ENCODE measurements around the gene STAT3. TPM values are rescaled to one million over a fixed set of nuclear protein-coding genes. Genes with fewer than 3 reads are reported as not detected.

The STAT3 gene
- total and polyA plus RNA-seq, 2 donors (not counting 1 experiment from before 2014, with no cell fraction given) = 50.1 to 140 TPM

DNA sequence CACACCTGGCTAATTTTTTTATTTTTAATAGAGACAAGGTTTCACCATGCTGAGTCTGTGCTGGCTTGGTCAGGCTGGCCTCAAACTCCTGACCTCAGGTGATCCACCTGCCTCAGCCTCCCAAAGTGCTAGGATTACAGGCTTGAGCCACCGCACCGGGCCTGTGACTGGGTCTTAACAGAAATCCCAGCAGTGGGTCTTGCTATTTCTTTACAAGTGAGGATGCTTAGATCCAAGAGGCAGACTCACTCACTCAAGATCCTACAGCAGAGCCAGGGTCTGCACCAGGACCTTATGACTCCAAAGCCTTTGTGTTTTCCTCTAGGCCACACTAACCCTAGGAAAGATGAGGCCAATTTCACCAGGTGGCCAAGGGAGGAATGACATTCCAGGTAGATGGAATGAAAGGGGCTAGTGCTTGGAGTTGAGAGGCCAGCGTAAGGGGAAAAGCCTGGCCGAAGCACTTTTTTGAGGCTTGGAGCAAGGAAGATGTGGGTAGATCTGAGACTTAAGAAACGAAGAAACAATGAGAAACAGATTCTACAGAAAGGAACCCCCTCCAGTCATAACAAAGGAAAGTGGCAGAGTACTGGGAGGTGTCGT is 105.7 kb downstream of the STAT3 start:
- Histone ChIP-seq H2AFZ (ENCODE audit: insufficient read depth, low read depth, low read length, poor library complexity, severe bottlenecking) (no peak overlapping the region), H3K79me2 (ENCODE audit: control insufficient read depth, insufficient read depth, low read length) (peaks cover 11% of the 10 kb centered on the region), H3K9ac (ENCODE audit: low read length) (no peak overlapping the region), H3K27me3 (replicated peaks in 1 of 4; ENCODE audit: control extremely low read depth in 1 of 4, control insufficient read depth in 3 of 4, insufficient read depth in 4 of 4, low read length in 3 of 4) (no peaks in the 10 kb centered on the region), H3K36me3 (replicated peaks in 1 of 2; ENCODE audit: control extremely low read depth in 1 of 2, control insufficient read depth in 1 of 2, extremely low read depth in 1 of 2, insufficient read depth in 2 of 2, low read length in 1 of 2) (no peaks in the 10 kb centered on the region), H3K4me2 (replicated peaks; ENCODE audit: low read depth, low read length, poor library complexity, severe bottlenecking) (no peak overlapping the region), H3K9me3 (ENCODE audit: control extremely low read depth in 1 of 3, control insufficient read depth in 2 of 3, insufficient read depth in 1 of 3, low read length in 2 of 3) (no peaks in the 10 kb centered on the region), H3K27ac (ENCODE audit: low read length in 2 of 2) (no peak overlapping the region), H3K4me1 (ENCODE audit: control insufficient read depth in 2 of 2, insufficient read depth in 2 of 2, low read length in 2 of 2) (peaks cover 14 to 15% of the 10 kb centered on the region in 2 donors), H4K20me1 (ENCODE audit: control insufficient read depth, insufficient read depth, low read length, poor library complexity, severe bottlenecking) (no peaks in the 10 kb centered on the region), H3K4me3 (ENCODE audit: control extremely low read depth in 1 of 5, extremely low read depth in 1 of 5, insufficient read depth in 1 of 5, low read depth in 2 of 5, low read length in 4 of 5) (no peak overlapping the region)
- DNase-seq (no peak), ATAC-seq (ENCODE audit: low read depth) (no peak)
- CTCF ChIA-PET = no interaction called here
- H3K4me1 Mint-ChIP-seq = peaks cover 20% of the 10 kb centered on the region
- H3K27ac Mint-ChIP-seq = no peak overlapping the region
- intact Hi-C loops (cut with micrococcal nuclease) = no loop called here
- POLR2A ChIA-PET = interaction anchor here (0.7 kb wide), 1 partner anchor 126 kb away, joined by 3 read pairs; no protein-coding TSS in a partner anchor
- 92% methylated on average over 4 of the region's 6 CpGs for WGBS (ENCODE audit: insufficient coverage)
- TF ChIP-seq, protein P1, sequence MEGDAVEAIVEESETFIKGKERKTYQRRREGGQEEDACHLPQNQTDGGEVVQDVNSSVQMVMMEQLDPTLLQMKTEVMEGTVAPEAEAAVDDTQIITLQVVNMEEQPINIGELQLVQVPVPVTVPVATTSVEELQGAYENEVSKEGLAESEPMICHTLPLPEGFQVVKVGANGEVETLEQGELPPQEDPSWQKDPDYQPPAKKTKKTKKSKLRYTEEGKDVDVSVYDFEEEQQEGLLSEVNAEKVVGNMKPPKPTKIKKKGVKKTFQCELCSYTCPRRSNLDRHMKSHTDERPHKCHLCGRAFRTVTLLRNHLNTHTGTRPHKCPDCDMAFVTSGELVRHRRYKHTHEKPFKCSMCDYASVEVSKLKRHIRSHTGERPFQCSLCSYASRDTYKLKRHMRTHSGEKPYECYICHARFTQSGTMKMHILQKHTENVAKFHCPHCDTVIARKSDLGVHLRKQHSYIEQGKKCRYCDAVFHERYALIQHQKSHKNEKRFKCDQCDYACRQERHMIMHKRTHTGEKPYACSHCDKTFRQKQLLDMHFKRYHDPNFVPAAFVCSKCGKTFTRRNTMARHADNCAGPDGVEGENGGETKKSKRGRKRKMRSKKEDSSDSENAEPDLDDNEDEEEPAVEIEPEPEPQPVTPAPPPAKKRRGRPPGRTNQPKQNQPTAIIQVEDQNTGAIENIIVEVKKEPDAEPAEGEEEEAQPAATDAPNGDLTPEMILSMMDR (IDR thresholded peaks at IDR 0.05) = no peak
- no peak for TF ChIP-seq EZH2 (IDR thresholded peaks at IDR 0.05; ENCODE audit: borderline replicate concordance, insufficient read depth, low read depth, low read length, poor library complexity, severe bottlenecking)
- no peaks in the 10 kb centered on the region for H3K9me3 Mint-ChIP-seq (ENCODE audit: insufficient read depth)
- H3K4me3 Mint-ChIP-seq = no peak overlapping the region
- no peaks in the 10 kb centered on the region for H3K27me3 Mint-ChIP-seq

DNA sequence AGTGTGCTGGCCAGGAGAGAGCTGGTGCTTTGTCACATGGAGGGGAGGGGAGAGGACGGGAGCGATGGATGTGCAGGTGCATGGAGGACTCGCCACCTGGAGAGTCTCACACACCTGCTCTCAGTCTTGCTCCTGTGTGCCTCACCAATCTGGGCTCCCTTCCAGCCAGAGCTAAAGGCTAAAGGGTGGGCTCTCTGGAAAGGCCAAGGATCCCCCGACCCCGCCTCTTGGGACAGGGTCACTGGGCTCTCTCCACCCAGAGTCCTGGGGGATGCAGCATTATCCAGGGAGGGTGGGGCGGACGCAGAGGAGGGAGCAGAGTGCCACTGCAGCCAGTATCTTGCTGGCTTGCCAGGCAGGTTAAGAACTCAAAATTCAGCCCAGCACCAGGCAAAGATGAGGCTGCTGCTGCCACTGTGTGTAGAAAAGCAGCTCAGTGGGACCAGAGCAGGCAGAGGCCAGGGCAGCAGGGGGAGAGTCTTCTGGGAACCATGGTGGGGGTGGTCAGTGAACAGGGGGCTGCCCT is 106.6 kb downstream of the STAT3 start:
- H4K20me1 ChIP-seq (ENCODE audit: control insufficient read depth, insufficient read depth, low read length, poor library complexity, severe bottlenecking) = no peaks in the 10 kb centered on the region
- TF ChIP-seq EZH2 (IDR thresholded peaks at IDR 0.05; ENCODE audit: borderline replicate concordance, insufficient read depth, low read depth, low read length, poor library complexity, severe bottlenecking) = no peak
- TF ChIP-seq, protein P1 (IDR thresholded peaks at IDR 0.05) = no peak
- ATAC-seq (ENCODE audit: low read depth) = no peak
- peaks cover 6% of the 10 kb centered on the region for H3K79me2 ChIP-seq (ENCODE audit: control insufficient read depth, insufficient read depth, low read length)
- no peak overlapping the region for H3K4me3 Mint-ChIP-seq
- peaks cover 7 to 13% of the 10 kb centered on the region in 2 donors for H3K4me1 ChIP-seq (ENCODE audit: control insufficient read depth in 2 of 2, insufficient read depth in 2 of 2, low read length in 2 of 2)
- POLR2A ChIA-PET = no interaction called here
- no peaks in the 10 kb centered on the region for H3K9me3 ChIP-seq (ENCODE audit: control extremely low read depth in 1 of 3, control insufficient read depth in 2 of 3, insufficient read depth in 1 of 3, low read length in 2 of 3)
- no peaks in the 10 kb centered on the region for H3K36me3 ChIP-seq (replicated peaks in 1 of 2; ENCODE audit: control extremely low read depth in 1 of 2, control insufficient read depth in 1 of 2, extremely low read depth in 1 of 2, insufficient read depth in 2 of 2, low read length in 1 of 2)
- H3K4me1 Mint-ChIP-seq = peaks cover 19% of the 10 kb centered on the region
- intact Hi-C loops (cut with micrococcal nuclease) = no loop called here
- H3K9me3 Mint-ChIP-seq (ENCODE audit: insufficient read depth) = no peaks in the 10 kb centered on the region
- no peaks in the 10 kb centered on the region for H3K27me3 Mint-ChIP-seq
- H3K9ac ChIP-seq (ENCODE audit: low read length) = no peak overlapping the region
- H3K4me3 ChIP-seq (ENCODE audit: control extremely low read depth in 1 of 5, extremely low read depth in 1 of 5, insufficient read depth in 1 of 5, low read depth in 2 of 5, low read length in 4 of 5) = no peak overlapping the region
- H3K27me3 ChIP-seq (replicated peaks in 1 of 4; ENCODE audit: control extremely low read depth in 1 of 4, control insufficient read depth in 3 of 4, insufficient read depth in 4 of 4, low read length in 3 of 4) = no peaks in the 10 kb centered on the region
- no peak overlapping the region for H3K27ac ChIP-seq (ENCODE audit: low read length in 2 of 2)
- H3K4me2 ChIP-seq (replicated peaks; ENCODE audit: low read depth, low read length, poor library complexity, severe bottlenecking) = no peak overlapping the region
- no peak overlapping the region for H2AFZ ChIP-seq (ENCODE audit: insufficient read depth, low read depth, low read length, poor library complexity, severe bottlenecking)
- whole genome bisulfite sequencing (ENCODE audit: insufficient coverage) = 90% methylated on average over 6 of the region's 7 CpGs
- no peak for DNase-seq
- CTCF ChIA-PET = no interaction called here
- no peak overlapping the region for H3K27ac Mint-ChIP-seq

All from B cell (primary cell).